Astrocyte of the spinal cord (primary cell): Measurements from ENCODE around the gene TEPSIN.

Experiments used
- DNase-seq: peaks from one replicate; pipeline ENCODE4 v3.0.0; 2011; ENCODE audit warnings: low read depth, low spot score
- H3K4me3 ChIP-seq: 2 replicates; pipeline ENCODE4 v1.5.1; 2011; ENCODE audit warnings: low read depth, mild to moderate bottlenecking, low read length, moderate library complexity
- in situ Hi-C: cut with HindIII; loops from 2 replicates; pipeline ENCODE4 v1.10.0; 2017; ENCODE audit warnings: low sequenced_read_pairs
- TF ChIP-seq, protein P1 (sequence below): IDR thresholded peaks from 2 replicates; pipeline ENCODE4 v1.5.1; 2012; ENCODE audit warnings: low read depth, mild to moderate bottlenecking, low read length, inconsistent platforms

TEPSIN gene

DNA sequence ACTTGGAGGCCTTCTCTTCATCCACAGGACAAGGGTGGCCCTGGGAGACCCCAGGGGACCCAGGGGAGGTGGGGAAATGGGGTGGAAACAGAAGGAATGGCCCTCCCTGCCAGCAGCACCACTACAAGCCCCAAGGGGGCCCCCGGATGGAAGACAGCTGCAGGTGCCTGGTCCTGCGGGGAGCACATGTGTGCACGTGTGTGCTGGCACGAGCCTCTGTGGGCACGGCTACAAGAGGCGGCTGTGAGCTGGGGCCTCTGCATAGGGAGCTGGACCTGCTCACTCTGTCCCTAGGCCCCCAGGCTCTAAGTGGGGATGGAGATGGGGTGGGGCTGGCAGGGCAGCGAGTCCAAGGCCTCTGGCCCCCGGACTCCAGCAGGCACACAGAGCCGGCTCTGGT, 59.6 kb downstream of the TEPSIN start:
- no peak for DNase-seq
- TF ChIP-seq, protein P1, sequence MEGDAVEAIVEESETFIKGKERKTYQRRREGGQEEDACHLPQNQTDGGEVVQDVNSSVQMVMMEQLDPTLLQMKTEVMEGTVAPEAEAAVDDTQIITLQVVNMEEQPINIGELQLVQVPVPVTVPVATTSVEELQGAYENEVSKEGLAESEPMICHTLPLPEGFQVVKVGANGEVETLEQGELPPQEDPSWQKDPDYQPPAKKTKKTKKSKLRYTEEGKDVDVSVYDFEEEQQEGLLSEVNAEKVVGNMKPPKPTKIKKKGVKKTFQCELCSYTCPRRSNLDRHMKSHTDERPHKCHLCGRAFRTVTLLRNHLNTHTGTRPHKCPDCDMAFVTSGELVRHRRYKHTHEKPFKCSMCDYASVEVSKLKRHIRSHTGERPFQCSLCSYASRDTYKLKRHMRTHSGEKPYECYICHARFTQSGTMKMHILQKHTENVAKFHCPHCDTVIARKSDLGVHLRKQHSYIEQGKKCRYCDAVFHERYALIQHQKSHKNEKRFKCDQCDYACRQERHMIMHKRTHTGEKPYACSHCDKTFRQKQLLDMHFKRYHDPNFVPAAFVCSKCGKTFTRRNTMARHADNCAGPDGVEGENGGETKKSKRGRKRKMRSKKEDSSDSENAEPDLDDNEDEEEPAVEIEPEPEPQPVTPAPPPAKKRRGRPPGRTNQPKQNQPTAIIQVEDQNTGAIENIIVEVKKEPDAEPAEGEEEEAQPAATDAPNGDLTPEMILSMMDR: no peak
- in situ Hi-C loops: no loop called here
- H3K4me3 ChIP-seq: no peak overlapping the region
